Endothelial cell of umbilical vein (primary cell): ENCODE measurements around the gene CARMIL3. TPM values are rescaled to one million over a fixed set of nuclear protein-coding genes. Genes with fewer than 3 reads are reported as not detected.

Experiments used
- BruUV-seq: library from RNA; stranded (reverse); fragments of 400-500 nt; replicated peaks from 2 replicates; lab custom pipeline; 2021; lab: Mats Ljungman, UMichigan
- CTCF ChIA-PET: fragments of 300-600, 350-600 bp; sonication (Branson Sonifier 250); formaldehyde crosslinking; loops from one replicate; lab custom pipeline; 2021; ENCODE audit warnings: antibody characterized with exemption, inconsistent platforms; lab: Charles Lee
- POLR2A ChIA-PET: fragments of 300-600, 350-600 bp; sonication (Branson Sonifier 250); formaldehyde crosslinking; loops from one replicate; lab custom pipeline; 2021; ENCODE audit warnings: antibody characterized with exemption, inconsistent platforms; lab: Charles Lee
- DNase-seq: peaks from one replicate; pipeline ENCODE4 v3.0.0-alpha.2; 2011; ENCODE audit warnings: low read depth, low spot score
- FAIRE-seq: peaks from 2 replicates; lab custom pipeline; 2011; peaks lifted over from hg19 to GRCh38; lab: Jason Lieb, UNC
- H2AFZ ChIP-seq: 2 replicates; pipeline ENCODE4 v1.6.0; 2012; ENCODE audit warnings: low read depth, low read length, control low read depth, inconsistent platforms
- H3K27ac ChIP-seq: 2 replicates; pipeline ENCODE4 v1.5.1; 2011; ENCODE audit warnings: low read depth, mild to moderate bottlenecking, control low read depth, low read length, moderate library complexity; ENCODE audit not compliant: insufficient read depth
- H3K27me3 ChIP-seq, 2 experiments: 2 replicates each; pipeline versions ENCODE4 v1.6.0 to v1.6.1; 2011; ENCODE audit warnings: low read length in 2 of 2, mixed read lengths in 1 of 2; ENCODE audit not compliant: control insufficient read depth in 2 of 2, insufficient read depth in 2 of 2
- H3K36me3 ChIP-seq, 2 experiments: 2 replicates in 1 of 2; 3 replicates in 1 of 2; pipeline ENCODE4 v1.5.1; 2011; ENCODE audit warnings: low read length in 2 of 2, mild to moderate bottlenecking in 1 of 2, moderate library complexity in 1 of 2; ENCODE audit not compliant: control insufficient read depth in 2 of 2, insufficient read depth in 2 of 2; ENCODE audit errors: extremely low read depth in 1 of 2
- H3K4me1 ChIP-seq: 3 replicates; pipeline ENCODE4 v1.5.1; 2011; ENCODE audit warnings: mild to moderate bottlenecking, low read length; ENCODE audit not compliant: control insufficient read depth, insufficient read depth; ENCODE audit errors: extremely low read depth
- H3K4me2 ChIP-seq: 2 replicates; pipeline ENCODE4 v1.6.1; 2011; ENCODE audit warnings: low read length, control low read depth, mixed read lengths; ENCODE audit not compliant: insufficient read depth
- H3K4me3 ChIP-seq, 3 experiments: fragments of 200-600 bp in 1 of 3; sonication (generic), shearing (Covaris generic) in 1 of 3; replicated peaks in 1 of 3; 2 replicates each; pipeline ENCODE4 v1.5.1; 2011 to 2016; ENCODE audit warnings: control low read depth in 3 of 3, low read length in 3 of 3, mild to moderate bottlenecking in 2 of 3, inconsistent platforms in 1 of 3, low read depth in 1 of 3, moderate library complexity in 1 of 3; ENCODE audit not compliant: insufficient read depth in 1 of 3
- H3K79me2 ChIP-seq: 2 replicates; pipeline ENCODE4 v1.6.0; 2012; ENCODE audit warnings: low read length, inconsistent platforms; ENCODE audit not compliant: control insufficient read depth, insufficient read depth
- H3K9ac ChIP-seq: replicated peaks from 2 replicates; pipeline ENCODE3; 2011; ENCODE audit warnings: low read length, control low read depth; ENCODE audit not compliant: insufficient read depth; ENCODE audit errors: extremely low read depth
- H3K9me1 ChIP-seq: replicated peaks from 3 replicates; pipeline ENCODE4 v1.6.0; 2011; ENCODE audit warnings: mild to moderate bottlenecking, low read length; ENCODE audit not compliant: control insufficient read depth, insufficient read depth; ENCODE audit errors: extremely low read depth
- H3K9me3 ChIP-seq: replicated peaks from 2 replicates; pipeline ENCODE4 v1.5.1; 2012; ENCODE audit warnings: low read length, inconsistent platforms; ENCODE audit not compliant: control insufficient read depth, insufficient read depth
- H4K20me1 ChIP-seq: replicated peaks from 2 replicates; pipeline ENCODE3; 2011; ENCODE audit warnings: mild to moderate bottlenecking, low read length; ENCODE audit not compliant: control insufficient read depth, insufficient read depth; ENCODE audit errors: extremely low read depth
- CTCF ChIP-seq, 2 donors: IDR thresholded peaks; 1 replicate in 1 of 2; 2 replicates in 1 of 2; pipeline ENCODE4 v1.5.1; 2011; ENCODE audit warnings: low read length in 2 of 2, mild to moderate bottlenecking in 2 of 2, moderate library complexity in 2 of 2, control low read depth in 1 of 2, inconsistent platforms in 1 of 2, low read depth in 1 of 2; ENCODE audit not compliant: insufficient read depth in 1 of 2; ENCODE audit errors: extremely low read depth in 1 of 2
- FOS ChIP-seq: IDR thresholded peaks from 2 replicates; pipeline ENCODE4 v1.6.1; 2011; ENCODE audit warnings: mild to moderate bottlenecking, low read length, moderate library complexity, borderline replicate concordance; ENCODE audit not compliant: insufficient read depth
- JUN ChIP-seq: IDR thresholded peaks from 2 replicates; pipeline ENCODE4 v1.6.1; 2011; ENCODE audit warnings: borderline replicate concordance, low read depth; ENCODE audit not compliant: insufficient read length, insufficient read depth
- MYC ChIP-seq: IDR thresholded peaks from one replicate; pipeline ENCODE4 v1.6.1; 2011; ENCODE audit warnings: mild to moderate bottlenecking, low read depth, low read length
- dilution Hi-C: fragments of 300-500 bp; cut with MboI; formaldehyde crosslinking; loops from one replicate; pipeline ENCODE4 v1.15.0; 2019; ENCODE audit warnings: low sequenced_read_pairs; ENCODE audit not compliant: extremely low pct_ligation_motif_present
- intact Hi-C: fragments of 100-400 bp; cut with micrococcal nuclease; formaldehyde crosslinking; loops from one replicate; pipeline ENCODE4 v1.10.0; 2022
- polyA plus RNA-seq, 4 experiments: library from polyadenylated mRNA; depleted of rRNA in 3 of 4; stranded (reverse) in 3 of 4; unstranded in 1 of 4; fragments of >200 nt; gene quantifications; 2 replicates each; pipeline versions ENCODE4 v1.2.1 to v1.2.3, GENCODE V29; 2011 to 2012; ENCODE audit warnings: missing spikeins in 1 of 4
- total RNA-seq: library from RNA; stranded (reverse); gene quantifications from 2 replicates; pipeline ENCODE4 v1.2.3, GENCODE V29; 2021

The CARMIL3 gene
- total and polyA plus RNA-seq, 2 donors (not counting 3 experiments of a cell fraction or from before 2014, with no cell fraction given): 0.03 TPM; not detected in 1

GRCh38 chr14:24057867-24058259 lies 6.1 kb downstream of the CARMIL3 start:
- H4K20me1 ChIP-seq: no peaks in the 10 kb centered on the region
- H3K9me3 ChIP-seq: no peaks in the 10 kb centered on the region
- intact Hi-C loops: loop anchor here (1.0 to 5.0 kb wide), 6 partner anchors 32 to 239 kb away; partner anchors contain the start of genes IRF9 and MDP1
- H3K27ac ChIP-seq: no peak overlapping the region
- H3K9me1 ChIP-seq: no peaks in the 10 kb centered on the region
- H3K4me1 ChIP-seq: no peaks in the 10 kb centered on the region
- H3K79me2 ChIP-seq: no peaks in the 10 kb centered on the region
- H3K9ac ChIP-seq: no peak overlapping the region
- BruUV-seq: no TSS peak
- CTCF ChIA-PET: interaction anchor here (0.6 to 9.5 kb wide), 39 partner anchors 10 to 467 kb away, joined by 3 to 420 read pairs (median 6); partner anchors contain the start of genes CHMP4A, CIDEB, DCAF11 and DHRS1
- dilution Hi-C loops: no loop called here
- no peak for DNase-seq
- H3K4me3 ChIP-seq: no peak overlapping the region
- no peaks in the 10 kb centered on the region for H3K36me3 ChIP-seq
- H3K27me3 ChIP-seq: no peaks in the 10 kb centered on the region
- TF ChIP-seq CTCF (IDR thresholded peaks at IDR 0.05; ENCODE audit: extremely low read depth in 1 of 2, insufficient read depth in 1 of 2, low read depth in 1 of 2, low read length in 2 of 2): no peak
- TF ChIP-seq FOS: no peak
- no peak for TF ChIP-seq JUN
- TF ChIP-seq MYC: no peak
- H2AFZ ChIP-seq: no peak overlapping the region
- FAIRE-seq: no peak
- H3K4me2 ChIP-seq: no peak overlapping the region
- POLR2A ChIA-PET: interaction anchor here (1.7 to 2.0 kb wide), 2 partner anchors 32 to 51 kb away, joined by 7 to 8 read pairs; no protein-coding TSS in a partner anchor
